Renal cortical epithelial cell (primary cell): Measurements from ENCODE around the gene XPNPEP2. TPM values are rescaled to one million over a fixed set of nuclear protein-coding genes. Genes with fewer than 3 reads are reported as not detected.
"Not testable (repeated sequence)": the region's sequence is repeated elsewhere in the genome, so short reads cannot be mapped to it uniquely, and the experiment has no call there.

Experiments used
- DNase-seq: peaks from one replicate; pipeline ENCODE4 v3.0.0-alpha.2; 2011; ENCODE audit warnings: low read depth
- total RNA-seq: library from RNA; depleted of rRNA; stranded (reverse); fragments of >200 nt; gene quantifications from 2 replicates; pipeline ENCODE4 v1.2.3, GENCODE V29; 2014

XPNPEP2 gene
- total RNA-seq, 1 donor from 2014 or later, result not detected

DNA sequence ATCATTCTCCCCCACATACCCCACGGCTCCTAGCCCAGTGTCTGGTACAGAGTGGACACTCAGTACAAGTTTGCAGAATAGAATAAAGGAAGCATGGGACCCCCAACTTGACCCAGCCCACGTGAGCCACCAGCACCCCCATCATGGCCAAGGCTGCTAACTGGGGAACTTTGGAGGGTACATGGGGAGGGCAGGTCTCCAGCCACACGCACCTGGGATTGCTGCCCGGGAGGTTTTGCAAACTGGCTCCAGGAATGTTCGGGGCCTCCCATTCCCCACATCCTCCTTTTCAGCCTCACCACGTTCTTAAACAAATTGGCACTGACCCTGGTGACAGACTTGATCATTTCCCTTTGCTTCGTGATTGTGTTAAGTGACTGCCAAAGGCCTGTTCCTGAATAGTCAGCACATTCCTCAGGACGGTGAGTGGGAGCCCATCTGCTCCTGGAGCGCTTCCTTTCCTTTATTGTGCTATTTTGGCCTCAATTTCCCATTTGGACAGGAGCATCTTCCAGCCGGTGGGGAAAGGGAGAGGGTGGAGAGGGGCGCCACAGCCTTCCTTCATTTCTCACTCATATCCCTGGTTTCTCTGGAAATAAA lies 18.7 kb upstream of the XPNPEP2 start:
- no peak for DNase-seq

DNA sequence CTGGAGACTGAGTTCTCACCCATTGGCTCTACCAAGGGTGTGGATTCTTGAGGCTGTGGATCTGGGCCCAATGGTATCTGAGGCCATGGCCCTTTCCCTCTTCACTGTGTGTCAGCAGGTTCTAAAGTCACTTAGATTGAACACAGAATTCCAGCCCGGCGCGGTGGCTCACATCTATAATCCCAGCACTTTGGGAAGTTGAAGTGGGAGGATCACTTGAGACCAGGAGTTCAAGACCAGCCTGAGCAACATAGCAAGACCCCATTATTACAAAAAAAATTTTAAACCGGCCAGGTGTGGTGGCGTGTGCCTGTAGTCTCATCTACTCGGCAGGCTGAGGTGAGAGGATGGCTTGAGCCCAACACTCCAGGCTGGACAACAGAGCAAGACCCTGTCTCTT lies 18.0 kb upstream of the XPNPEP2 start:
- no peak for DNase-seq

DNA sequence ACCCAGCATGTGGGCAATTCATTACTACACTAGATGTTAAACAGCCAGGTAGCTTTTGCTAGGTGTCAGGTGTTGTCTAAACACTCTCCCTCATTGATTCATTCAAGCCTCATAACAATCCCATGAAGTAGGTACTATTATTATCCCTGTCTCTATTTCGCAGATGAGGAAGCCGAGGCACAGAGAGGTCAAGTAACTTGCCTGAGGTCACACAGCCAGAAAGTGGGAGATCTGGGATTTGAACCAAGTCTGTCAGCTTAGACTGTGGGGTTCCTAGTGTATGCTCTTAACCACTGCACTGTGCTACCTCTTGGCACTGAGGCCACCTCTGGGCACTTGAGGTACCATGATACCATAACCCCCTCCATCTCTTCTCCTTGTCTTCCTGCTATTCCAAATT lies 17.4 kb upstream of the XPNPEP2 start:
- DNase-seq, result no peak

DNA sequence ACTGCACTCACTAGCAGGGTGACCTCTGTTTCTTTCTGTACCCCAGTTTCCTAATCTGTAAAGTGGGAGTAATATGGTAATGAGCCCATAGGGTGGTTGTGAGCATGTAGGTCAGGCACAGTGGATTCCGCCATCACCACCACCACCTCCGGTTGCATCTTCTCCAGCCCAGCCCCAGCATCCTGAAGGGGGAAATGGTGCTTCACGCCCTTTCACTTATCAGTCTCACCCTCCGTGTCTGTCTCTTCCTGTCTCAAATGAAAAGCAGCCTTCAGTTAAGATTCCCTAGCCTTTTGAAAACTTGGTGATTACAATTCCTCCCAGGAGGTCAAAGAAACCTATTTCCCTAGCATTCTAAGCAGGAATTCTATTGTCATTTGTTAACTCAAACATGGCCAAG lies 16.9 kb upstream of the XPNPEP2 start:
- no peak for DNase-seq

DNA sequence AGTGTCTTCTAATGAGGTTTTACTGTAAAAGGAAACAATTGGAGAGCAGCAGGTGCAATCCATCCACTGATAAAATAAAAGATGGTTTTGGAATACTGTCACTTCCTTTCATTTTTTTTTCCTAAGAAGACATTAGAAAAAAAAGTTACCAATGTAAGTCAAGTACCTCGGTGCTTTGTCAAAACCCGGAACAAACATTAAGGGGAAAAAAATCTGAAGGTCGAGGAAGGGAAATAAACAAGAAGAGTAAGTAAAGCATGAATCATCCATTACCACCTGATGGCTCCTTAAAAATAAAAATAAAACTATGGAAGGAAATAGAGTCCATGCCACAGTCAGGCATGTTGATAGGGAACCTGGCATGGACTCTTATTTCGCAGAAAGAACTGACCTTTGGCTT lies 15.3 kb upstream of the XPNPEP2 start:
- no peak for DNase-seq

DNA sequence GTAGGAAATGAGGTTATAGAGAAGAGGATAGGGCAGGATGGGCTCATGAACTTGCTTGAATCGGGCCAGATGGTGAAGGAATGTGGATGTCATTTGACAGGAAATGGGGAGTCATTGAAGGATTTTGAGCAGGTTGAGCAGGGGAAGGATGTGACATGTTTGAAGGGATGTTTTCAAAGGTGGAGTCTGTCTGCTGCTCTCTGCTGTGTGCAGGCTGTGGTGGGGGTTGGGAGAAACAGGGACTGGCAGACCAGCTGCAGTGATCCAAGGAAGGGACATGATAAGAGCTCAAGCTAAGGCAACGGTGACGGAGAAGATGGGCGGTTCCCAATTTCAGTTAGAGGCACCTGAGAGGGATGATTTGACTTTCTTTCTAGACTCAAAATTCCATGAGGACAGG lies 14.0 kb upstream of the XPNPEP2 start:
- no peak for DNase-seq

DNA sequence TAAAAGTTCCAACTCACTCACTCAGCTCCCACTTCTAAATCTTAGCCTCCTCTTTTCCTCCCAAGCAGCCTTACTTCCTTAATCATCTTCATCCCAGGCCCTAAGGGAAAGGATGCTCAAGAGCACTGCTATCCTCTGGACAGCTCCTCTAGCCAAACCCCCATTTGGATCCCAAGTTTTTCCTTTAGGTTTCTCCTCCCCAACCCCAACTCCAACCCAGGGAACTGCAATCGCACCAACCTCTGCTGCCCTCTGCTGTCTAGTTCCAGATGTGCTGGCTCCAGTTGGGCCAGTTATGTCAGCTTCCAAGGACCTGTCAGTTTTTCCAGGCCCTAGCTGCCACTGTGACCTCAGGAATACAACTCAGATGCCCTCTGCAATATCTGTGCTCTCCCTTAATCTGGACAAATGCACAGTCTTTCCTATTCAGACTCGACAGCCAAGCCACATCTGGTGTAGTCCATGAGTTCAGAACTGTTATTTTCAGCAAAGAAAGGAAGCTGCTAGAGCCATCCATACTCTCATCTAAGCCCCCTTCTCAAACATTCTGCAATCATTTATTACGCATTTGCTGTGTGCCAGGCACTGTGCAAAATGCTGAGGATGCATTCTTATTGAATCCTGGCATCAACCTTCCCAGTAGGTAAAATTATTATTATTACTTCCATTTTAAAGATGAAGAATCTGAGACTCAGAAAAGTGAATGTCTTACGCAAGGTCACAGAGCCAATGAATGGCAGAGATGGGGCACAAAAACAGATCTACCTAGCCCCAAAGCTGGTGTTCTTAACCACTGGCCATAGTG lies 12.3 kb upstream of the XPNPEP2 start:
- peak; percentile 33 for DNase-seq

- no peak for DNase-seq
These were observed 10.7 kb upstream of the XPNPEP2 start for GRCh38 chrX:129728061-129728460.

DNA sequence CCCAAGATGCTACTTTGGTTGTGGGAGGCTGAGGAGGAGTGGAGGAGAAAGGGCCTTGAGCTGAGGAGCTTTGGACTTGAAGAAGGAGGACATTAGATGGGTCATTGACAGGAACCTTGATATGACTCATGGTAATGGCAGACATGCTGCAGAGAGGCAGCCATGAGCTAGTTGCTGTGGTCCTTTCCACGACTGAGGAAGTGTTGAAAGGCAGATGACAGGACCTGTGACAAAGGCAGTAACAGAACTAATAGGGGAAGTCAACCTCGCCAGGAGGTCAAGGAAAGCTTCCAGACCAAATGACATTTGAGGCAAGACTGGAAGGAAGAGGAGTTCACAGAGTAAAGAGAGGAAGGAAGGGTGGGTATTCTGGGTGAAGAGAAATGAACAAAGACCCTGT lies 7.6 kb upstream of the XPNPEP2 start:
- DNase-seq, result no peak

GRCh38 chrX:129732857-129733256 lies 5.9 kb upstream of the XPNPEP2 start:
- DNase-seq, result no peak

DNA sequence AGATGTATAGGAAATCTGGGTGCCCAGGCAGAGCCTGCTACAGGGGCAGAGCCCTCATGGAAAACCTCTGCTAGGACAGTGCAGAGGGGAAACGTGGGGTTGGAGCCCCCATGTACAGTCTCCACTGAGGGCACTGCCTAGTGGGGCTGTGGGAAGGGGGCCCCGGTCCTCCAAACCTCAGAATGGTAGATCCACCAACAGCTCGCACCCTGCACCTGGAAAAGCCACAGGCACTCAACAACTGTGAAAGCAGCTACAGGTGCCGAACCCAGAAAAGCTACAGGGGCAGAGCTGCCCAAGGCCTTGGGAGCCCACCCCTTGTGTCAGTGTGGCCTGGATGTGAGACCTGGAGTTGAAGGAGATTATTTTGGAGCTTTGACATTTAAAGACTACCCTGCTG lies 5.4 kb upstream of the XPNPEP2 start:
- no peak for DNase-seq

- no peak for DNase-seq
These were observed 2.3 kb upstream of the XPNPEP2 start for GRCh38 chrX:129736491-129736890.

- DNase-seq, result peak; percentile 81
These were observed 863 bp upstream of the XPNPEP2 start for GRCh38 chrX:129737916-129738315.

- DNase-seq, result no peak
These were observed 799 bp downstream of the XPNPEP2 start for GRCh38 chrX:129739578-129739977.

DNA sequence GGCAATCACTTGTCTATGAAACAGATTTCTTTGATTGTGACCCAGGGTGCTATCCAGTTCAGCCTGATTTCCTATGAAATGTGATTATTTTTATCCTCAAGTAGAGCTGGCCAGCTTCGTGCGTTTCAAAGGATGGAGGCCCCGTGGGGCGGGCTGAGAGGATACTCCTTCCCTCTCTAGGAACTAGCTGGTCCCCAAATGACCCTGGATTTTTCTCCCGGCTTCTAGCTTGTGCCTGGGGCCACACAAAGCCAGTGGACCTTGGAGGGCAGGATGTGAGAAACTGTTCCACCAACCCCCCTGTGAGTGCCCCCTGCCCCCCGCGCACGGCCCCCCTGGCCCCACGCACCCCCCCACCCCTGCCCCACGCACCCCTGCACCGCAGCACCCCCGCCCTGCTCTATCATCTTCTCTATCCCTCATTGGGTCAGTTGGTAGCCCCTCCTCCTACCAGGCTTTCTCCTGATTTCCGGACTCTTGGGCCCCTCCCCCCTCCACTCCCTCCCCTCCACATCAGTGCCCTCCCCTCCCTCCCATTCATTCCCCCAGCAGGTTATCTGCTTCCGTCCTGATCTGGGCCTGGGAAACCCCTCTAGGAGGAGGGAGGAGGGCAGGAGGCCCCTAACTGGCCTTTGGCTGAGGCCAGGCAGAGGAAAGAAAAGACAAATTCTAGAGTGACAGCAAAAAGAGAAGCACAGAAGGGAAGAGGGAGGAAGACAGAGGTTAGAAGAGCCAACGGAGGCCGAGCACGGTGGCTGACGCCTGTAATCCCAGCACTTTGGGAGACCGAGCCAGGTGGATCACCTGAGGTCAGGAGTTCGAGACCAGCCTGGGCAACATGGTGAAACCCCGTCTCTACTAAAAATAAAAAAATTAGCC lies 3.3 kb downstream of the XPNPEP2 start:
- DNase-seq, result no peak

DNA sequence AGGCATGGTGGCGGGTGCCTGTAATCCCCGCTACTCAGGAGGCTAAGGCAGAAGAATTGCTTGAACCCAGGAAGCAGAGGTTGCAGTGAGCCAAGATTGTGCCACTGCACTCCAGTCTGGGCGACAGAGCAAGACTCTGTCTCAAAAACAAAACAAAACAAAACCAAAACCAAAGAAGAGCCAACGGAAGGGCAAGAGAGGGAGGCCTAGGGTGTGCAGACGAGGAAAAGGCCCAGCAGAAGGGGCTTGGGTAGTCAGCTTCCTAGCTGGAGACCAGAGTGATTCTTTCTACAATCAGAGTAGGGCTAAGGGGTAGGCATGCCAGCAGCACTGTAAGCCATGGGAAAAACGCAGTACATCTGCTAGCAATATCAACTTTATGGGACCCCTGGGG lies 4.0 kb downstream of the XPNPEP2 start:
- DNase-seq, result not testable (repeated sequence)

DNA sequence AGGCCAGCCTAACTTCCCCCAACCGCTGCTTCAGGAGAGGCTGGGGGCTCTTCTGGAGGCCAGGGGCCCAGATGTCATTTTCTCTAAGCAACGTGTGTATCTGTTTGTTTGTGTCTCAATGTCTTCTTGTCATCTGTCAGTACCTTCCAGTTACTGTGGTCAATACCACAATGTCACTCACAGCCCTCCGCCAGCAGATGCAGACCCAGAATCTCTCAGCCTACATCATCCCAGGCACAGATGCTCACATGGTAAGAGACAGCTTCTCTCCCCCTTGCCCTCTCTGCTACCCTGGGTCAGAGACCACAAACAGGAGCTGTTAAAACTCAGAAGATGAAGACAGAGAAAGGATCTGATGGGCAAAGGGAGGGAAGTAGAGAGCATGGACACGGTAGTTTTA lies 5.0 kb downstream of the XPNPEP2 start:
- DNase-seq, result no peak

DNA sequence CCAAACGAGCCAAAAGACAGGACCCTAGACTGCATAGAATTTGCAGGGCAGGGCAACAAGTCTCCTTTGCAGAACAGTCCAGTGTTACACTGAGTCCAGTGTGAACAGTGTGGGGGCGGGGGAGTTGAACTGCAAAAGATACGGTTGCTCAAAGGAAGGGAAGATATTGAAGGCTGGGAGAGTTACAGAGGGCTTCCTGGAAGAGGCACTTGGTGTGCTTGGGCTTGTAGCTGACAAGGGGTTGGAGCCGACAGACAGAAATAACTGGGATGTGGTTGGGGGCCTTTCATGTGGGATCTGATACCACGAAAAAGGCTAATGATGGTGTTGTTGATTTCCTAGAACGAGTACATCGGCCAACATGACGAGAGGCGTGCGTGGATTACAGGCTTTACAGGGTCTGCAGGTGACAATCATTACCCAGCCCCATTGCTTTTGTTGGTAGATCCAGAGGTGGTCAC lies 6.1 kb downstream of the XPNPEP2 start:
- no peak for DNase-seq

DNA sequence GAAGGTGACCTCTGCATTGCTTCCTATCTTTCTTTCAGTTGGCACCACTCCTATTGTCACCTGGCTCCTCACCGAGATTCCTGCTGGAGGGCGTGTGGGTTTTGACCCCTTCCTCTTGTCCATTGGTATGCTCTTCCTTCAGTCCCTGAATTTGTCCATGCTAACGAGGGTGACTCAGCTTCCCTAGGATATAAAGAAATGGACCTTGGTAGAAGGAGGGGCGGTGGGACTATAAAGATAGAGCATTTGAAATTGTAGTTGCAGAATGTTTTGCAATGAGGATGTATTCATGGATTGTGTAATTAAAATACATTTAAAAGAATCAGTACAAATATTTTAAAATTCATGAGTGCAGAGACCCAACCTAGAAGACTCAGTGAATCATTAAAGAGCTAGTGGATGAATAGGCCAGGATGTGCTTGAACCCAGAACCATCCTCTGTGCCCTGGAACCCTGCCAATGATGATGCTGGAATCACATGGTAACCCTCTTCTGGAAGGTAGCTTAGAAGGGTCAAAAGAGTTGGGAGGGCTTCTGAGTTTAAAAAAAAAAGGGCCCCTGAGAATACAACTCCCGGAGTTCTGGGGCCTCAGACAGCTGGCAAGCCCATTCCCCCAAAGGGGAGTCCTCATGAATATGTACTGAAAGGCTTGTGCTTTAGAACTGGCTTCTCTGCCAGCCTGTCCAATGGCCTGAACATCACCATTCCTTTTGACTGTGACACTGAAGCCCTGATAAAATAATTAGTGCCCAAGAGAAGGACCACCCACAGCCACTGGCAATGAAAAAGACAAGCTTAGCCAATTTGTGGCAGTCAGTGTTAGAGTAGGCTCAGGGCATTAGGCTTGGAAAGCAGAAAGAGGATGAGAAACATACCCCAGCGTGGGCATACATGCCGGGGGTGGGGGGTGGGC lies 8.0 kb downstream of the XPNPEP2 start:
- no peak for DNase-seq

DNA sequence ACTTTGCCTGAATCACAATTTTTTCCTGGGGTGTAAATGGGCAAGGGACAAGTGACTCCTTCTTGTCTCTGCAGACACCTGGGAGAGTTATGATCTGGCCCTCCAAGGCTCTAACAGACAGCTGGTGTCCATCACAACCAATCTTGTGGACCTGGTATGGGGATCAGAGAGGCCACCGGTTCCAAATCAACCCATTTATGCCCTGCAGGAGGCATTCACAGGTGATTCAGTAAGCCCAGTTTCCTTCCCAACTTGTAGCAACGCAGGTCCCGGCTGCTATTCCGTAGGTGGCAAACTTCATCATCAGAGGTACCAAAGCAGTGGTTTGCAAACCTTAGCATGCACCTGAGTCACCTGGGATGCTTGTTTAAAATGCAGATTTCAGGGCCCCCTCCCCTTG lies 8.8 kb downstream of the XPNPEP2 start:
- DNase-seq, result no peak

DNA sequence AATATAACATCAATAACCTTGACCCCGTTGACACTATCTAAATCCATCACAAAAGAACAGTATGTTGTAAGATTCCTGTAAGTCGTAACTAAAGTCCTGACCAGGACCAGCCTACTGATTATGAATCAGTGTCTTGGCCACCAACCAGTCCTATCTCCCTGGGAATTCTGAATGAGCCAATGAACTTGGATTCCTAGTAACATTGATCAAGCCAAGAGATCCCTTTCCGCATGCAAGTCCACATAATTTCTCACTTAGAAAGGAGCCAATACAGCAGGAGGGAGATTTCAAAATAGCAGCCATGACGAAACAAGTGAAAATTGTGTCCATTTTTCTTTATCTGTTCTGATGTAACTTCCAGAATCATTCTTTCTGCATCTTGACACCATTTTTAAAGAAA lies 9.5 kb downstream of the XPNPEP2 start:
- DNase-seq, result peak; percentile 28

DNA sequence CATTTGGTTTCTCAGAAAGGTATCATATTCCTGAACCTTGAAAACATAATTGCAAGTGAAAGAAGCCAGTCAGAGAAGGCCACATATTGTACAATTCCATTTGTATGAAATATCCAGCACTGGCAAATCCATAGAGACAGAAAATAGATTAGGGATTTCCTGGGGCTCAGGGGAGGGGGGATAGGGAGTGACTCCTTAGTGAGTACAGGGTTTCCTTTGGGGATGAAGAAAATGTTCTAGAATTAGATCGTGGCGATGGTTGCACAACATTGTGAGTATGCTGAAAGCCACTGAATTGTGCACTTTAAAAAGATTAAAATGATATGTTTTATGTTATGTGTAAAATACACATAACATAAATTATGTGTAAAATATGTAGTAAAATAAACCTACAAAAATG lies 10.3 kb downstream of the XPNPEP2 start:
- no peak for DNase-seq
